HG03354 (cell line): ENCODE measurements around the gene PEMT.

ENCODE experiments used
- ATAC-seq: cut with Tn5 transposase; IDR thresholded peaks from one replicate; pipeline ENCODE4 v1.9.1; 2021; ENCODE audit warnings: mild to moderate bottlenecking; ENCODE audit not compliant: unreplicated experiment, poor library complexity, severe bottlenecking

Gene PEMT

DNA sequence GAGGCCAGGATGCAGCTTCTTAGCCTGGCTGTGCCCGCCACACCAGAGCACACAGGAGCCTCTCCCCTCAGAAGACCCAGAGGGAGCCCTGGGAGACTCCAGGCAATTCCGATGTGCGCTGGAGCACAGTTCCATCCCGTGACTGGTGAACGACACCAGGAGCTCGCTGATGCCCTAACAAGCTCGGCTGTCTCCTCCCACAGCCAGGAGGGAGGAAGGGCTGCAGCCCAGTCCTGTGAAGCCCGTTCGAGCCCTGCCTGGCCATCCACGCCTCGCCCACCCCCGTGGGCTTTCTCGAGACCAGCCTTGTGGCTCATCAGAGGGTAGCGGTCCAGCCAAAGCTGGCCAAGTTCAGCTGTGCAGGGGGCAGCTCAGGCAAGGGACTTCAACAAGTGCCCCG is 73.5 kb downstream of the PEMT start:
- no peak for ATAC-seq

DNA sequence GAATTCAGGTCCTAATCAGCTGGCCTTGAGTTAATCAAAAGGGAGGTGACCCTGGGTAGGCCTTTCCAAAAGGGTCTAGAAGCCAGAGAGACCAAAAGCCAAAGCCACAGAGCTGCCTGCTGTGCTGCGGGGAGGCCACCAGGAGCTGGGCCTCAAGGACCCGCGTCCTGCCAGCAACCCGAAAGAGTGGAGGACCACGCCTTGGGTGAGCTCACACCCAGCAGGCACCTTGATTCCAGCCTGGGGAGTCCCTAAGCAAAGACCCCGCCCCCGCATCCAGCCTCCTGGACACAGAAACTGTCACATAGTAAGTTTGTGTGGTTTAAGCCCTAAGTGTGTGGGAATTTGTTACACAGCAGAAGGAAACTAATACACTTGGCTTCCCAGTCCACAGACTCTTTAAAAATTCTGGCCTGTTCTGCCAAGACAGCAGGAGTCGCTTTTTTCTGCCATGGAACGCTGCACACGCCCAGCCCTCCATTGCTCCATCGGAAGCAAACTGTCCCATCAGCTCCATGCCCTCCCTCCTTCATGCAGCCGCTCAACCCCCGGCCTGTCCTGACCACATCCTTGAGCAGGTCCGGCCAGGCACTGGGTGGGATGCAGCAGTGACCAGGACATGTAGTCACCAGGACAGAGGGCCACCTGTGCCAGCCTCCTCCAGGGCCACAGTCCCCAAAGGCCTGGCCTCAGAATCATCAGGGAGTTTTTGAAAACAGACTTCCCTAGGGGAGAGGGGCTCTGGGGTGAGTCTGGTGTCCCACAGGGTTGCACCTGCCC is 74.4 kb downstream of the PEMT start:
- no peak for ATAC-seq

DNA sequence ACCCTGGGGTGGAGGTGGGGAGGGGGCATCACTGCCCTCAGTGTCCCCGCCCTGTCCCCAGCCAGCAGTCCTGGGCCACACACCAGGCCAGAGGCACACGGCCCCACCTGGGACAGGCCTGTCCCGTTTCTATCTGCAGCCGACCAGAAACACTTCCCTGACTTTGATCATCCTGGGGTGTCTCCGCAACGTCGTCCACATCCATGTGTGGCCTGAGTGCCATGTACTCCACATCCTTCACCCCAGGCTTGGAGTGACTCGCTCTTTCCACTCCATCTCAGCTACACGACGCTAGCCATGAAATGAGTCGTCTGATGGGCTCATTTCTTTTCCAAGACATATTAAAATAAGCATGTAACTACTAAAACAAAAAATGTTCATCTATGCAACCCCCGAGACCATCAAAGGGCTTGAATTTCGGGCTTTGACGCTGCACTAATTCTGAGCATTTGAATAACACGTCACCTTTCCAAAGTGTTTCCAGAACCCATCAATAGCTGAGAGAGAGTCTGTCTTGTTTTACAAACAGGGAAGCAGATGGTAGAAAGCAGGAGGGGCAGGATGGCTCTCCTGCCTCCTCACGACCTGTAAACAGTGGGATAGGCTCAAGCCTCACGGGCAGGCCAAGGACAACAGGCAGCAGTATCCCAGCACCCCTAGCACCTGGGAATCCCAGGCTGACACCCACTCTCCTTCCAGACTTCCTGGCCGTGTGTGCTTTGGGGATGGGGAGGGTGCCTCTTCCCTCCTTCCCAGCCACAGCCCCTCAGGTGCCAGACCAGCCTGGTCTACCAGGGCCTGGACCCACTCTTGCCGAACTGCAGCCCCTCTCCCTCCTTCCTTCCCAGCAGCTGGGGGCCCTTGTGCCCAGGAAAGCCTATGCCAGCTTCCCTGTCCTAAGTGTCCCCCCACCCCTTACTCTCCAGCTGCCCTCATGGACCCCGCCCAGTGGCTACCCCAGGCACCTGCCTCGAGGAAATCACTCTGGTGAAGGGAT is 75.3 kb downstream of the PEMT start:
- no peak for ATAC-seq

DNA sequence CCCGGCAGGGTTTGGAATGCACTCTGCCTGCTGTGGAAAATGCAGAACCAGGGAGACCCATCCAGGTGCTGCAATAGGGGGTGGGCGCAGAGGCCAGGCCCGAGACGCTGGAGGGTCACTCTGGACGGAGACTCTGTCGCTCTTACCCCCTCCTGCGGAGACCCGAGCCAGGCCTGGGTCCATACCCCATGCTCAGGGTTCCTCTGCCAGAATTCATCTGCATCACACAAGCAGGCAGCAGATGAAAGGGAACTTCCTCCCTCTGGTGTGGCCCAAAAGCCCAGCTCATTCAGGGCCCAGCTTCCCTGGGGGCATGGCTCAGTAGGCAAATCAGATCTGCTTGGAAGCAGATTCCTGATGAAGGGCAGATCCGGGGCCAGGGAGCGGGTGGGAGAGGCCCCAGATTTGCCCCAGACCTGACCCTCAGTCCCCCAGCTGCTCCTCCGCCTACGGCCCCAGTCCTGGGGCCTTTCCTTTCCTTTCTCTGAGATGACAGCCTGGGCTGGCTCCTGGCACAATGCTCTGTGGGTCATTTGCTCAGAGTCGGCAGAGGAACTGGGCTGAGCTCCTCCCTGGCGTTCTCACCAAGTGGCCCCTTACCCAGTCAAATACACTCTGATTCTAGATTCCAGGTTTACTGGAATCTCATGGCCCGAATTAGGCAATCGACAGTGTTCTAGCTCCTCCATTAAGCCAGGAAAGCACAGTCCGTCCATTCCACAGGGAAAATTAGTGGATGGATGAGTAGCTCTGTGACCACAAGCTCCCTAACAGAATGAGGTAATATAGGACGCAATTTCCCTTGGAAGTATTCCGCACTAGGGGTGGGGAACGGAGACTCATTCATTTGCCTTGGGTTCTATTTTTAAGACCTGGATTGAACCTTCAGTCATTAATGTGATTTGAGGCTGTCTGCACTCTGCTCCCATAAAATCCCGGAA is 76.2 kb downstream of the PEMT start:
- ATAC-seq: no peak

DNA sequence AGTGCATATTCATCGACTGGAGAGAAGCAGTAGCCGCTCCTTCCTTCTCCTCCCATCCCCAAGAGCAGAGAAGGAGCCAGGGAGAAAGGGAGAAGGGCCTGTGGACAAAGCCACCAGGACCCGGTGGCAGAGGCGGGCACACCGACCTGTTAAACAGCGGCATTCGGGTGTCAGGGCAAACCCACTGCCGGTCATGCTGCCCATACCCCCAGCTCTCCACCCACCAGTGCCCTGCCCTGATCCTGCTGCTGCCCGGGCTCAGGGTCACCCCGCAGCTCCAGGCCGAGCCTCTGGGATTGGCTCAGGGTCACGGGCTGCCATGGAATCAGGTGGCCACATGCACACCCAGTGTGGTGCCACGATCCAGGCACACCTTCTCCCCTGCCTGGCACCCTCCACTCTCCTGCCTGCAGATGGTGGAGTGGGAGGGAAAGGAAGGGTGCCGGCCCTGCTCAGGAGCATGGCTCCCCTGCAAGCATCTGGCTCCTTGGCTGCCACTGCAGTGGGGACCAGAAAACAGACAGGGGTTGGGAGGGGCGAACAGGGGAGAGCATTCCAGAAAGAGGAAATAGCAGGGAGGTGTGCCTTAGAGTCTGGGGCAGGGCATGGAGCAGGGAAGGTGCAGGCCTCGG is 77.0 kb downstream of the PEMT start:
- no peak for ATAC-seq

DNA sequence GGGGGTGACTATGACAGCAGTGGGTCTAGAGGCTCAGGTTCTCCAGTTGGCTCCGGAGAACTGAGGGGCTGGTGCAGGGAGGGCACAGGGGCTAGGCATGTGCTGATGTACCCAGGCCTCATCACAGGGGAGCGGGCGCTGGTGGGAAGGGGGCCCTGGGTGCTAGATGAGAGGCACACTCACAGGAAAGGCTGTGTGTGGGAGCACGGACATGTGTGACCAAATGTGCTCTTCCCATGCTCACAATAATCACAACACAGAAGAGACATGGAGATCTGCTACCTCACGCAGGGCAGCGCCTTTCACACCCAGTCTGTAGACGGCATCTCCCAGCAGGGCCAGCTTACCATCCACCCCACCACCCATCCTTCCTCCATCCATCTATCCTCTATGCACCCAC is 77.9 kb downstream of the PEMT start:
- no peak for ATAC-seq

DNA sequence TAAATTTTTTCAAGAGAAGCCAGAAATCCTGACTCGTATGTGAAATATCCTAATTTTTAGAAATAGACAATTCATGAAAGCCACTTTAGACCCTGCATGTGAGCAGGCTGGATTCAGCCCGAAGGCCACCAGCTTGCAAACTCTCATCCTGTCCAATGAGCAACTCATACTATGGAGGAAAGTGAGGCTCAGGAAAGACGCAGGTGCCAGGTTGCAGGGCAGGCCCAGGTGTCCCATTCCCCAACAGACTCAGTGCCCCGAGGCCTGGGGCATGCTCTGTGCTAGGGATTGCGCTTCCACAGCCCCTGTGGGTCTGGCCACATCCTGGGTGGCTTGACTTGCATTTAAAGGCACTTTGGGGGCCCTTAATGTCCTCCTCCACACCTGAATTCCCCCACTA is 78.6 kb downstream of the PEMT start:
- no peak for ATAC-seq

DNA sequence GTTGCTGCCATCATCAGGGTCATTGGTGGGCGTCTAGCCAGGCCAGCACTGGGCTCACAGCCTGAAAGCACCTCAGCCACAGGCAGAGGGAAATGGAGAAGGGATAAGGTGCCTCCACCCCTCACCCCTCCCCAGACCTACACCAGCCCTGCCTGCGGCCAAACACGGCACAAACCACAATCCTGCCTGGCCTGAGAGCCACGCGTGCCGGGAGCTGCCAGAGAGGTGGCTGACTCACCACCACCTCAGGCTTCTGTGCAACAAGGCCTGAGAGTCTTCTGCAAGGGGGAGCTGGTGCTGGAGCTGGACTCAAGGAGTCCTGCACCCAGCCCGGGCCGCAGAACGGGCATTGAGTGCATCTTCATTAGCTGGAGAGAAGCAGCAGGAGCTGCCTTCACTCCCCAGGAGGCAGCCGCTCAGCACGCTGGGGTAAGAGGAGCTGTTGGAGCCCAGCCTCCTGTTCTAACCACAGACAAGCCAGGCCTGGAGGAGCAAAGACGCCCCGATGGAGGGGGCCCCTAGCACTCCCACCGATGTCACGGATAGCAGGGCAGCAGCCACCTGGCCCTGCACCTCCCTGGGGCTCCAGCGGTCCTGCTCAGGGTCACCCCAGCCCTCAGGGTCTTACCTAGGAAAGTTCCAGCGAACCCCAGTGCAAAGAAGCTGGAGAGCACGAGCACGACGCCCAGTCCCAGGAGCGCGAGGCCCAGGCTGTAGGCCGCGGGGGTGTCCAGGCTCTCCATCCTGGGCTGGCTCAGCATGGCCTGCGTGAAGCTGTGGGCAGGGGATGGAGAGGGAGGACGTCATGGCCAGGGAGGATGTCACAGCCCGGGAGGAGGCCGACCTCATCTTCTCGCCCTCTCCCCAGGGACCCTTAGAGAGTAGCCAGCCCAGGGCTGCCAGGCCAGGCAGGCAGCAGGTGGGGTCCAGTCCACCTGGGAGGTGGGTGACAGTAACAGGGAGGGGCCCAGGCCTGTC is 79.3 kb downstream of the PEMT start:
- no peak for ATAC-seq

DNA sequence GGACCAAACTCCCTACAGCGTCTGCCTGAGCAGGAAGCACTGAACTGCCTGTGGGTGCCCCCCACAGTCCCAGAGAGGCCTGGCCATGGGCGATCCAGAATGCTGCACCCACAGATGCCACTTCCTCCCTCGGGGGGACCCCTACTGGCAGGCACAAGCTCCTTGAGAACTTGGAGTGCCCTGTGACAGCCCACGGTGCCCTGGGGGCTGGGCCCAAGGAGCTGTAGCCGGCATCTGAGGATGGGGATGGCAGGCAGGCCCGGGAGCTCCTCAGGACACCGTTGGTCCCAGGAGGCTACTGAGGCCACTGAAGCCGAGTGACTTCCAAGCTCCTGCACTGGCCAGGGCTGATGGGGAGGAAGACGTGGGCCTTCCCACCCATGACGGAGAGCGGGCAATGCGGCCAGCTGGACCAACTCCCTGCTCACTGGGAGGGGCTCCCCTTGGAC is 80.2 kb downstream of the PEMT start:
- ATAC-seq: no peak

DNA sequence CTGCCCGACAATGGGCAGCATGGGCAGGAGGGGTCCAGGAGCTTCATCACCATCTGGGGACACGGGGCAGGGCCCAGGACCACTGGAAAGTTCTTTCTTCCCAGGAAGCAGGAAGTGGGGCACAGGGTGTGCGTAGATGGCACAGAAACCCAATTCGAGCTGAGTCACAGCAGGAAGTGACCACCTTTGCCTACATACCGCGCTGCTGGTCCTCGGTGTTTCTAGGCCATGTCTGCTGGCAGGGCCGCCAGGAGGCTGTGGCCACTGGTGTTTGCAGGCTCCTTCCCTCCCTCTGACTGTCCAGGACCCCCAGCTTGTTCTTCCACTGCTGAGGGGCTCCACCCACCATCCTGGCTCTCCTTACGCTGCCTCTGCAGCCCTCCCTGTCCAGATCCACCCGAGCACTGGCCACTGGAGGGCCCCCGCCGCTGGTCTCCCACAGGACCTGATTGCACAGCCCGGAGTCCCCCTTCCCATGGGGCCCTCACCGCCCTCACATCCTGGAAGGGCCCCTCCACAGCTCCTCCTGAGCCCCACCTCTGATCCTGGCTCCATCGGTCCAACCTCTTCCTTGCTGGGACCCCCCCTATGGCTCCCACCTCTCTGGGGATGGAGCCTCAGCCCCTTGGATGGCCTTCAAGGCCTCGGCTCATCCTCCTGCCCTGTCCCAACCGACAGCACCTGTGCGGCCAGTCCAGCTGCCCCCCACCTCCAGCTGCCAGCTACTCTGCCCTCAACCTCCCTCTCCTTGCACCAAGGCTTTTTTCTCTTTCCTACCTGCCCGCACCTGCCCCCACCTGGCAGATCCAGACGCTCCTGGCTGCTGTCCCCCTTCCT is 80.8 kb downstream of the PEMT start:
- no peak for ATAC-seq

DNA sequence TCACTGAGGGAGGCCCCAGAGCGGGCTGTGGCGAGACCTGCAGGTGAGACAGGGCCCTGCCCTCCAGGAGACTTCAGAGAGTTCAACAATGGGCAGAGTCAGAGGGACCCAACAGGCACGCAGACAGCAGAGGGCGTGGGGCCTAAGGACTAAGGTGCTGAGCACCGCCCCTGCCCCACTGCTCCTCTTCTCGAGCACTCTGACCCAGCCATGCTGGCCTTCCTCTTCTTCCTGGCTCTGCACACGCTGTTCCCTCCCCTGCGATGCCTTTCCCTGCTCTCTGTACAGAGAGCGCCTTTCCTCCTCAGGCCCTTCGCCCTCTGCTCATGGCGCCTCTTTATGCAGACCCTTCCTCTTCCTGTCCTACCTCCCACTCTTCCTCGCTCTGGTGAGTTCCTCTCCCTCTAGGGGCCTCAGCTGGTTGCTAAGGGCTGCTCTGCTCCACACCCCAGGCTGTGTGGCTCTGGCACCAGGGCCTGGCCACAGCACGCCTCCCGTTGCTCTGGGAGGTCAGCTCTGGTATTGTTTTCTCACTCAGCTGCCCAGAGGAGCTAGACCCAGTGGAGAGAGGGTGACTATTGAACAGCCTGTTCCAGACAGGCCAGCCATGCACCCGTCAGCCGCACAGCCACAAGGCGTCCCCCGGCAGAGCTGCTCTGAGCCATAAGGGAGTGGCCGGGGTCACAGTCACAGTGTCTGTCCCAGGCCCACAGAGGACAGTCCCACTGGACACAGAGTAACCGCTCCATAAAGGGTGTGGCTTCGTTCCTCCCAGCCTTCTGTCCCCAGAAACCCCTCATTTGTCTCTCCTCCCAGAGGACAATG is 81.7 kb downstream of the PEMT start:
- ATAC-seq: no peak

DNA sequence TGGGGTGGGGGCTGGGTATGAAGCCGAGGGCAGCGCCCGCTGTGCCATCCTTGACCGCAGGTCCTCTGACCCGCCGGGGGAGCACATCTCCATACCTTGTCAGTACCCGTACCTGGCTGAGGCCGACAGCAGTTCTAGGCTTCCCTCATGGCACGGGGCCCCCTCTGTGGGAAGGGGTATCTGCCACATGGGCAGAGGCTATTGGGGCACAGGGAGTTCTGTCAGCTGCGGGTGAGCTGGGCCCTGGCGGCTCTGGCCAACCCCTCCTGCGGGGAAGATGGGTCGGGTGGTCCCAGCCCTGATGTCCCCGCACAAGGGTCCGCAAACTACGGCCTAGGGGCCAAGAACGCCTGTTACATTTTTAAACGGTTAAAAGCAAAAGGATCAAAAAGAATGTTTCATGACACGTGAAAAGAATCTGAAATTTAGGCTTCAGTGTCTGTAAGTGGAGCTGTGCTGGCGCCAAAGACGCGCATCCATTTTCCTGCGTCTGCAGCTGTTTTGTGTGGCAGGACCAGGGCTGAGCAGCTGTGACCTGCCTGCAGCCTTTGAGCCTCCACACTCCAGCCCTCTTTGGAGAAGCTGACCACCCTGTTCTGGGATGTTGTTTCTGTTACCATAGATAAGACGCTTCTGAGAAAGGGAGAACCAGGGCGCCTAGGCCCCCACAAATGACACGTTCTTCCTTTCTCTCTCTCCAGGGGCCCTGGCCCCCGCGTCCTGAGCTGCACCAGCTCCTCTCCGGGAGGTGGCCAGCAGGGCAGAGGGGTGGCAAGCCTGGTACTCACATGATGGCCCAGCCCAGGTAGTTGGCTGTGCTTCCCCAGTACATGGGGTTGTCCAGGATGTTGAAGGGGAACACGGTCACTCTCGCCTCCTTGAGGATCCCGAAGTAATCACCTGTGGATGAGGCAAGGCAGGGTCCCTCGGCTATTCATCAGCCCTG is 82.6 kb downstream of the PEMT start:
- ATAC-seq: no peak

DNA sequence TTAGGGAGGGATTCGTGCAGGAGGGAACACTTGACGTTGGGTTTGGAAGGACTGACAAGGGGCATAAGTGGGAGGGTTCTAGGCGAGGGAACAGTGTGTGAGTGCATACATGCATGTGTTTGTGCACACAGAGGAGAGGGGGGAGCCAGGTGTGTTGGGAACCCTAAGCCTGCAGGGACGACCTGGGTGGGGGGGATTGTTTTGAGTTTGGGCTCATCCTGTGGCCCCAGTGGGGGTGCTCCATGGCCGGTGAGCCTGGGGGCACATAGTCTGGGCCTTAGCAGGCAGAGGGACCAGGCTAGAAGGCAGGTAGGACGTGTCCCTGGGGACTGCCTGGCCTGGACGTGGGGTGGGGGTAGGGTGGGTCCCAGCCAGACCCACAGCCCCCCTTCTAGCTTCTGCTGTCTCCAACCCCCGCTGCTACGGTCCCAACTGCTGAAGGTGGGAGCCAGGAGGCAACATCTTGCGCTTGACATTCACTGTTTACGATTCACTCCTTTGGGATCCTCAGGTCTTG is 83.4 kb downstream of the PEMT start:
- ATAC-seq: no peak

DNA sequence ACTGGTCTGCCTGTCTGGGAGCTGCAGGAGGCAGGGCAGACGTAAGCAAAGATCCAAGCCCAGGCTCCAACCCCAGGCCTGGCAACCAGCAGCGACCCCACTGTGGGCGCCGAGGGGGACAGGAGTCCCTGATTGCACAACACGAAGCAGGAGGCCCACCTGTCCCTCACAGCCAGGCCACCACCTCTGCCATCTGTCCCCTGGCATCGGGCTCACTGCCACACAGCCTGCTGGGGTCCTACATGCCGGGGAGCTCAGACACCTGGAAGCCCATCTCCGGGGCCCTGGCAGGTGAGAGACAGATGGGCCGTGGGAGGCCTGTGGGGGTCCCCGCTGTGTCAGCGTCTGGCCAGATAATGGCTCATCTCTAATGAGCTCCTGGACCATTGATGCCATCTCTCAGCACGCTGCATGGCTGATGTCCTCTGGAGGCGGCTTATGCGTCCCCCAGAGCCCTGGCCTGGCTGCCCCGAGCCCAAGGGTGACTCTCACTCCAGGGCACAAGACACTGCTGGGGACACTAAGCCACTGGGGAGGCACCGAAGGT is 84.0 kb downstream of the PEMT start:
- ATAC-seq: no peak

DNA sequence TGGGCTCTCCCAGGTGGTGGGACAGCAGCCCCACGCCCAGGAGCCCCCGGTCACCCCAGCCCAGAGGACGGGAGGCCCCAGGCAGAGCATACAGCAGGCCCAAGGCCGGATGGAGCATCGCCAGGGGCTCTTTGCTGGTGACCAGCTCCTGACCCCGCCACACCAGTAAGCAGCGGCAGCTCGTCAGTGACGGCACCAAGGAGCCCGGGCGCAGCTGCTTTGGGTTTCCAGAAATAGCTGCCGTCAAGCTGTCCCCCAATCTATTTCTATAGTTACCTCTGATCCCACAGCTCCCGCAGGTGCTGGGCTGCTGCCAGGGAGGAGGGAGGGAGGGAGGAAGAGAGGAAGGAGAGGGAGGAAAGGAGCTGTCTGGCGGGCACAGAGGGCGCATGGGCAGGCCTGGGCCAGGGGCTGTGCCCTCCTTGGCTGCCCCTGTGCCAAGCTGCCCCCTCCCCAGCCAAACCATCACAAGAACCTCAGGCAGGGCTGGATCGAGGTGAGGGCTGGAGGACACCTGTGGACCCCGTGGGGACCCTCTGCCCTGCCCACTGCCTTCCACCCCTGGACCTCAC is 84.5 kb downstream of the PEMT start:
- no peak for ATAC-seq
